EL (cell line): ENCODE data around the gene UAP1L1.
A peak's percentile ranks its signal among the peaks of the same experiment; 100 is the strongest.
"Not testable (repeated sequence)": the region's sequence is repeated elsewhere in the genome, so short reads cannot be mapped to it uniquely, and the experiment has no call there.

ENCODE experiments used
- DNase-seq: peaks from one replicate; pipeline ENCODE4 v3.0.0-alpha.2; 2016

Gene UAP1L1

DNA sequence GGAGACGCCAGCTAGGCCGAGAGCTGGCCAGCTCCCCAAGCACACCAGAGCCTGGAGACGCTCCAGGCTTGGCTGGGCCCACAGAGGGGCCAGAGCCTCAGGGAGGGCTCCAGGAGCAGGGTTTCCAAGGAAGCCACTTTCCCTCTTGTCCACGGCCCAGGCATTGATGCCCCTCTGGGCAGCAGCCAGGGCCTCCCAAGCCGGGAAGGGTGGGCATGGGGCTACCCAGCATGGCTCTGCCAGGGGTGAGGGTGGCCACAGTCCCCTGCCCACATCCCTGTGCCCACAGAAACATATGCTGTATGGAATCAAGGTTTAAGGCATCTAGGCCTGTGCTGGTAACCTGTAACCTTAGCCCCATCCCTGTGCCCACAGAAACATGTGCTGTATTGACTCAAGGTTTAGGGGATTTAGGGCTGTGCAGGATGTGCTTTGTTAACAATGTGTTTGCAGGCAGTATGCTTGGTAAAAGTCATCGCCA, 38.8 kb downstream of the UAP1L1 start:
- no peak for DNase-seq

DNA sequence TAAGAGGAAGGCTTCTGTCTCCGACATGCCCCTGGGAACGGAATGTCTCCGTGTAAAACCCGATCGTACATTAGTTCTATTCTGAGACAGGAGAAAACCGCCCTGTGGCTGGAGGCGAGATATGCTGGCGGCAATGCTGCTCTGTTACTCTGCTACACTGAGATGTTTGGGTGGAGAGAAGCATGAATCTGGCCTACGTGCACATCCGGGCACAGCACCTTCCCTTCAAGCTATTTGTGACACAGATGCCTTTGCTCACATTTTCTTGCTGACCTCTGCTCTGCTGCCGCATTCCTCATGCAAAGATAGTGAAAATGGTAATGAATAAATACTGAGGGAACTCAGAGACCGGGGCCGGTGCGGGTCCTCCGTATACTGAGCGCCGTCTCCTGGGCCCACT, 39.4 kb downstream of the UAP1L1 start:
- no peak for DNase-seq

DNA sequence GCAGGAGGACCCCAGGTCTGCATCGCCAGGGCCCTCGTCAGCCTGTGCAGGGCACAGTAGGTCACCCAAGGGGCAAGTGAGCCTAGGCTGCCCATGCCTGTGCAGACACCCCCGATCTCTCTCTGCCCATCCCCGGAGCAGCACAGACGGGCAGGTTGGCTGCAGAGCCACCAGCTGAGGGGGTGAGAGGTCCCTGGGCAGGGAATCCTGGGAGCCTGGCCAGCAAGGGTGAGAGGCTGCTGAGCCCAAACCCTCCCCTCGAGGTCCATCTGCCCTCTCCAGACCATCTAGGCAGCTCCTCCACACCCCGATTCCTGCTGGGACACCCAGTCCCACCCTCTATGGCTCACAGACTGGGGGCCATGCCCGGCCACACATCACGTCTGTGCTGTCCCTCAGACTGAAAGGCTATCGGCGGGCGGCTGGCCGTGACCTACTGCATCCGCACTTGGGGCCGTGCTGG, 40.0 kb downstream of the UAP1L1 start:
- DNase-seq: no peak

DNA sequence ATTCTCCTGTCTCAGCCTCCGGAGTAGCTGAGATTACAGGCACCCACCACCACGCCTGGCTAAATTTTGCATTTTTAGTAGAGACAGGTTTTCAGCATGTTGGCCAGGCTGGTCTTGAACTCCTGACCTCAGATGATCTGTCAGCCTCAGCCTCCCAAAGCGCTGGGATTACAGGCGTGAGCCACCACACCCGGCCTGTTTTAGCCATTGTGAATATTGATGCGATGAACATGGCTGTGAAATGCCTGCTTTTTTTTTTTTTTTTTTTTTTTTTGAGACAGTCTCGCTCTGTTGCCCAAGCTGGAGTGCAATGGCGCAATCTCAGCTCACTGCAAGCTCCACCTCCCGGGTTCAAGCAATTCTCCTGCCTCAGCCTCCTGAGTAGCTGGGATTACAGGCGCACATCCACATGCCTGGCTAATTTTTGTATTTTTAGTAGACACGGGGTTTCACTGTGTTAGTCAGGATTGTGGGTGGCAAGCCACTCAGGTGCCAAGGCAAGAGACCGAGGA, 40.8 kb downstream of the UAP1L1 start:
- DNase-seq: not testable (repeated sequence)

DNA sequence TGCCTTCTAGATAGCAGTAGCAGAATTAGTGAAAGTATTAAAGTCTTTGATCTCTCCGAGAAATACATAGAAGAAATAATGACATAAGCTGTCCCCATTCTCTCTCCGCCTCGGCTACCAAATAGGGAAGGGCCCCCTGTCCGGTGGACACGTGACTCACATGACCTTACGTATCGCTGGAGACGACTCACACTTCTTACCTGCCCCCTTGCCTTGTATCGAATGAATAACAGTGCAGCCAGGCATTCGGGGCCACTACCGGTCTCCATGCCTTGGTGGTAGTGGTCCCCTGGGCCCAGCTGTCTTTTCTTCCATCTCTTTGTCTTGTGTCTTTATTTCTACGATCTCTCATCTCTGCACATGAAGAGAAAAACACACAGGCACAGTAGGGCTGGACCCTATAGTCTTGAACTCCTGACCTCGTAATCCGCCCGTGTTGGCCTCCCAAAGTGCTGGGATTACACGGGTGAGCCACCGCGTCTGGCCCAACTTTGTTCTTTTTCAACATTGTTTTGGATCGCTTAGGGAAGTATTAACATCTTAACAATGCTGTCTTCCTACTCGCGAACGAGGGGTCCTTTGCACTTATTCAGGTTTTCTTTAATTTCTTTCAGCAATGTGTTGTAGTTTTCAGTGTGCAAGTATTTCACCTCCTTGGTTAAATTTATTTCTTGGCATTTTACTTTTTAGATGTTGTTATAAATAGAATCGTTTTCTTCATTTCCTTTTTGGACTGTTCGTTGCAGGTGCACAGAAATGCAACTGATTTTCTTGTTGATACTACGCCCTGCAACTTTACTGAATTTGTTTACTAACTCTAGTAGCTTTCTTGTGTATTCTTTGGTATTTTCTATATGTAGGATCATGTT, 44.8 kb downstream of the UAP1L1 start:
- DNase-seq: not testable (repeated sequence)

DNA sequence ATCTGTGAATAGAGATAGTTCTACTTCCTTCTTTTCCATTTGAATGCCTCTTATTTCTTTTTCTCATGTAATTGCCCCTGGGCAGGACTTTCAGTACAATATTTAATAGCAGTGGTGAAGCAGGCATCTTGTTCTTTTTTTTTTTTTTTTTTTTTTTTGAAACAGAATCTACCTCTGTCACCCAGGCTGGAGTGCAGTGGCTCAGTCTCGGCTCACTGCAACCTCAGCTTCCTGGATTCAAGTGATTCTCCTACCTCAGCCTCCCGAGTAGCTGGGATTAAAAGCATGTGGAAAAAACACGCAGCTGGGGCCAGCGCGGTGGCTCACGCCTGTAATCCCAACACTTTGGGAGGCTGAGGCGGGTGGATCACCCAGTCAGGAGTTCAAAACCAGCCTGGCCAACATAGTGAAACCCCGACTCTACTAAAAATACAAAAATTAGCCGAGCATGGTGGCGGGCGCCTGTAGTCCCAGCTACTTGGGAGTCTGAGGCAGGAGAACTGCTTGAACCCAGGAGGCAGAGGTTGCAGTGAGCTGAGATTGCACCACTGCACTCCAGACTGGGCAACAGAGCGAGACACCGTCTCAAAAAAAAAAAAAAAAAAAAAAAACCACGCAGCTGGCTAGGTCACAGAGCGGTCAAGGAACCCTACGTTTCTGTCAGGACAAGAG, 45.6 kb downstream of the UAP1L1 start:
- DNase-seq: not testable (repeated sequence)

DNA sequence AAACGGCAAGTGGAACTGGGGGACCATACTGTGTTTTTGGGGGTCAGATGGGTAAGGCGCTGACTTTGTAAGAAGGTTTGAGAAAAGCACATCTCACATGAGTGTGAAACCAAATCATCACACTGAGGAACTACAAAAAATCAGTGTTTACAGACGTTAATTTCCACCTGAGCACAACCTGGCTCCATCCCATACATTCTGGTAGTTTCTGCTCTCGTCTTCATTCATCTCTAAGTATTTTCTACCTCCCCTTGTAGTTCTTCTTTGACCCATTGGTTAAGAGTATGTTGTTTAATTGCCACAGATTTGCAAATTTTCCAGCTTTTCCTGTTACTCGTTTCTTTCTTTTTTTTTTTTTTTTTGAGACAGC, 46.1 kb downstream of the UAP1L1 start:
- DNase-seq: no peak

DNA sequence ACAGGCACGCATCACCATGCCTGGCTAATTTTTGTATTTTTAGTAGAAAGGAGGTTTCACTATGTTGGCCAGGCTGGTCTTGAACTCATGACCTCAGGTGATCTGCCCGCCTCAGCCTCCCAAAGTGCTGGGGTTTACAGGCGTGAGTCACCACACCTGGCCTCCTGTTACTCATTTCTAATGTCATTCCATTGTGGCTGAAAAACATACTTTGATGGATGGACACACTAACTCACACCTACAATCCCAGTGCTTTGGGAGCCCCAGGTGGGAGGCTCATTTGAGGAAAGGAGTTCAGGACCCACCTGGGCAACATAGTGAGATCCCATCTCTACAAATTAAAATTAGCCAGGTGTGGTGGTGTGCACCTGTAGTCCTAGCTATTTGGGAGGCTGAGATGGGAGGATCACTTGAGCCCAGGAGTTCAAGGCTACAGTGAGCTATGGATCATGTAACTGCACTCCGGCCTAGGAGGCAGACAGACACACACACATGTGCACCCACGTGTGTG, 46.7 kb downstream of the UAP1L1 start:
- not testable (repeated sequence) for DNase-seq

DNA sequence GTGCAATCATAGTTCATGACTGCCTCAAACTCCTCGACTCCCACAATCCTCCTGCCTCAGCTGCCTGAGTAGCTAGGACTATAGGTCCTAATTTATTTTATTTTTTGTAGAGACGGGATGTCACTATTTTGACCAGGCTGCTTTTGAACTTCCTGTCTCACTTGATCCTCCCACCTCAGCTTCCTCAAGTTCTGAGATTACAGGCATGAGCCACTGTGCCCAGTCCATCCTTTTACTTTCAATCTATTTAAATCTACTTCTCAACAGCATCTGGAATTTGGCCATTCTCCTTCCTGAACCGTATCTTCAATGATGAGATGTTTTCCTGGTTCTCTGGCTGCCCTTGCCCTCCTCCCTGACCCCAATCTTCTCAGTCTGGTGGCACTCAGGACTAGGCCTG, 49.5 kb downstream of the UAP1L1 start:
- DNase-seq: no peak

DNA sequence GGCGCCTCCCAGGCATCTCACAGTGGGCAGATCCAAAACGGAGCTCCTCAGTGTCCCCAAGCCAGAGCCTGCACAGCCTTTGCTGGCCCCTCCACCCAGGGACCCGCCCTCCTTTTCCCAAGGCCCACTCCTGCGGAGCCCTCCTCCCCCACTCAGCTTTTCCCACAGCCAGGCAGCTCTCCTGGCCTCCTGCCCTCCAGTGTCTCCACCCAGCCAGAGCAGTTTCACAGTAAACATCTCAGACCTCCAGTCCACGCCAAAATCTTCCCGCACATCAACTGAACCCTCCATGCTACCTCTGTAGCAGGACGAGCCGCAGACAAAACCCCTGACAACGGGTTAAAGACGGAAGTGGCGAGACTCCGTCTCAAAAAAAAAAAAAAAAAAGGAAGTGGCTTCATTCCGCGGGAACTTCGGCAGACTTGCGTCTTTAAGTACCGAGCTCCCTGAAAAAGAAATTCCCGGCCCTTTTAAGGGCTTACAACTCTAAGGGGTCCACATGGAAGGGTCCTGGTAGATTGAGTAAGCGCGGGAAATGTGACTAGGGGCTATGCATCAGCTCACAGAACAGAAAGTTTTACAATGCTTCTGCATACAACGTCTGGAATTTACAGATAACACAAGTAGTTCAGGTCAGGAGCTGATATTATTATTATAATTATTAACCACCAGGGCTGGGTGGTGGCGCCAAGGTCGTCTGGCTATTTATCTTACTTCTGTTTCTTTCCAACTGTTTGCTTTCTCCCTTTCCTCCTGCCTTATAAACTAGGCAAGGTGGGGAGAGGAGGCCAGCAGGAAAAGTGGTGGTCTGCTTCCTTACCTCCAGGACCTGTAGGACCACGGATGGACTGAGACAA, 50.2 kb downstream of the UAP1L1 start:
- DNase-seq: no peak

DNA sequence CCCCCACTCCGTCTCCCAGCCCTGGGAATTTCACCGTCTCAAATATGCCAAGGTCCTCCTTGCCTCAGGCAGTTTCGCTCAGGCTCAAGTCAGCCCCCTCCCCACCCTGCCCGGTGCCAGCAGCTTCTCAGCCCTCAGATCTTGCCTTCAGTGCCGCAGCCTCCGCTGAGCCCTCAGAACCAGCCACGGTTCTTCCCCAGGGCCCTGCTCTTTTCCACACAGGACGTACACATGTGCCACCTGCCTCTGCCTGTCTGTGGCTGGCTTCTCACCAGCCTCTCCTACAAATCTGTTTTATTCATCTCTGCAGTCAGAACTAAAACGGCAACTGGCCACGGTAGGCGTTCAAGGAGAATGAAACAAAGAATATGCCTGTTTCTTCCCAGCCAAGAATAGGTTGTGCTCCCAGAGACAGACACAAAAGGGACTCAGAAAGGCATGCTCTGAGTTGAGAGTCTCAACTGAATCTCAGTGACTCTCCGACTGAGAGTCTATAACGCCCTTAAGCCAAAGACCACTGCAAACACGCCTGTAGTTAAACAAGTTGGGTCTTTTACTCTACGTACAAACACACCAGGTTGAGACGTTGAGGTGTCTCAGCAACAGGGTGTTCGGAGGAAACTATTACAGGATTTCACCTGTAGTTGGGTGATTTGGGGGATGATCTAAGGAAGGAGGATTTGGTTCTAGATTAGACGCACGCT, 51.0 kb downstream of the UAP1L1 start:
- no peak for DNase-seq

DNA sequence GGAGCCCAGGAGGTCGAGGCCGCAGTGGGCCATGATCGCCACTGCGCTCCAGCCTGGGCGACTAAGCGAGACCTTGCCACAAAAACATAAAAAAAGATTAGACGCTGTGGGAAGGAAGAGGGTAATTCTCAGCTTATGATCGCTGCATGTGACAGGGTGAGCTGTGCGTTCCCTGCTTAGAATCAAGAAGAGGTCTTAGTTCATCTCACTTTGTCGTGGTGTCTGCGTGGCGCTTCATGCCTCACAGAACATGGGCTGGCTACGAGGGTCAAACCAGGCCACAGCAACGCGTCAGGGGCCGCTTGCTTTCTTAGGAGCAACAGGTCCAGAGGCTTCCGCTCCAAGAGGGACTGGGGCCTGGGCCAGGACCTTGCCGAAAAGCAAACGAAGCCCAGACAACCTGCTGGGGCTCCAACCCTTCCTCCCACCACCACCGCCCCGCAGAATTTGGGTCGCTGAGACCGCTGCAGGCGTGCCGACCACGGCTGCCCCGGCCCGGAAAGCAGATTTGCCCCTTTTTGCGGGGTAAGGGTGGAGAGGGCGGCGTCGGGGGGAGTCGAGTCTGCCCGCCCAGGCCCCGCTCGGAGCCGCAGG, 51.6 kb downstream of the UAP1L1 start:
- no peak for DNase-seq

DNA sequence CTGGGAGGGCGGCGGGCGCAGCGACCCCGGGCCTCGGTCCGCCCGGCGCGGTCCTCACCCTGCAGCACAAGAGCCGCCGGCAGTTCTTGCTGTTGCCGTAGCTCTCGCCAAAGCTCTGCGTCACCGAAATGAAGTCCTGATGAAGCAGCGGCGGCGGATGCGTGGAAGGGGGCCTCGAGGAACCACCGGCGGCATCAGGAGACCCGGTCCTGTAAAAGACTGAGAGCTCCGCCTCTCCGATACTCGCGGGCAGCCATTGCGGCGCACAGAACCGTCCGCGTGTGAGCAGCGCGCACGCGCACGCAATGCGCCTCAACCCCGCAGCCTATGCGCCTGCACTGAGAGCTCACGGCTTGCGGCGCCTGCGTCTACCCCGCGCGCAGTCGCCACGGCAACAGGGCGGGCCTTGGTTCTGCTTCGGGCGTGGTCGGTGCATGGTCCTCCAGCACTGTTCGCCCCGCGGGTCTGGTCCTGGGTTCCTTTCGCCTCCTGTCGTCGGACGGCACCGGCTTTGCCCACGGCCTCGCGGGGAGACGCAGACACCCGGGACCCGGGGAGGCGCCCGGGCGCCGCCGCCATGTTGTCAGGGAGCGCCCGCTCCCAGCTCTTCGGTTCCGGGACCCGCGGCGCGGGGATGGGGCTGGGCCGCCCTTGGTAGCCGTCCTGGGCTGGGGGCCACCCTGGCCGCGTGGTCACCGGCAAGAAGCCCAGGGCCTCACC, 52.3 kb downstream of the UAP1L1 start:
- peak; percentile 90 for DNase-seq

DNA sequence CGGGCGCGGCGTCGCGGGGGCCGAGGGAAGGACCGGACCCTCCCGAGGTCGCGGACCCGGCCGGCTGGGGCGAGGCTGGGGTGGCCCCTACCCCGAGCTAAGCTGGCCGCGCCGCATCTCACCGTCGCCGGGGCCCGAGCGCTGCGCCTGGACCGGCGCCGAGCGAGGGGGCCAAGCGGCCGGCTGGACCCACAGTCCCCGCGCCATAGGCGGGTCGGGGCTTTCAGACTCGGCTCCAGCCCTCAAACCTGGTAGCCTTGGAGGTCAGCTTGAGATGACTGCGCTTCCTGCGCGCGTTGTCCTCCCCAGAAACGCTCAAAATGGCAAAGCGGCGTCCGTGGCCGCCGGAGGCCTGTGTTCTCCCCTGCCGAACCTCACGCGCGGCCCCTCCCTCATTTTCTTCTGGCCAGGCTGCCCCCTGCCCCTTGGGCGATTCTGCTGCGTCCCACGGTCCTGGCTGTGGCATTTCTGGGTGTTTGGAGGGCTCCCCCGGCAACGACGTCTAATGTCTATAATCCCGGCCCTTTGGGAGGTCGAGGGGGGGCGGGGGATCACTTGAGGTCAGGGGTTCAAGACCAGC, 52.9 kb downstream of the UAP1L1 start:
- DNase-seq: peak; percentile 28
